ACHN (cell line): ENCODE data around the gene DSCAML1.

ENCODE experiments used
- DNase-seq: peaks from one replicate; pipeline ENCODE4 v3.0.0-alpha.2; 2015
- in situ Hi-C: cut with HindIII; loops from 2 replicates; pipeline ENCODE4 v1.10.0; 2017; ENCODE audit warnings: low sequenced_read_pairs, low pct_ligation_motif_present, low pct_unique_long_range_greater_than_20kb

Gene DSCAML1

GRCh38 chr11:117593065-117593464, 204.0 kb downstream of the DSCAML1 start:
- DNase-seq = no peak
- in situ Hi-C loops = no loop called here

DNA sequence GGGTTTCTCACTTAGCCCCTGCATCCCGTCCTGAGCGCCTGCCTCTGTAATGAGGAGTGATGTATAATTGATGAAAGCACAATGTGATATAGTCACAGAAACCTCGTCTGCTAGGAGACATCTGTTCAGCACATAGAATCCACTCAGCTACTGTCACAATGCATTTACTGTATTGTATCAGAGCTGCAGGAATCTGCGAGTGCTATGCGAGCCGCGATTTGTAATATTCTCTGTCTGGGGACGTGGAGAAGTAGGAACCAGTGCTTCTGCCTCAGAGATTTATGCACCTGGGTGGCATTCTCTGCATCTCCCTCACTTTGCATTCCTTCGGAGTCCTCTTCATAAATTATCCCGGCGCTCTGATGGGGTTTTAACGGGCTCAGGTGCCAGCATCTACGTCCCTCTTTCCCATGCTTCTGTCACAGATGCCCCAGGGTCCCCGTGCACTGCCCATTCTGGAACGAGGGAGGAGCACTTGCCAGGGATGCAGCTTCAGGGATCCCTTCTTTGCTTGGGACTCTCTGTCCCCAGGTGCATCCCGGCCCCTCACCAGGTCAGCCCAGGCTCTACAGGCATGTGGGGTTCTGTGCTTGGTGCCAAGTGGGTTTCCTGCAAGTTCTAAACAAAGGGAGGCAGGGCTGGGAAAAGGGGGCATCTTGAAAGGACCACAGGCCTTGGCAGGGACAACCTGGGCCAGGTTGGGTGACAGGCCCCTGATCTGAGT, 205.5 kb downstream of the DSCAML1 start:
- DNase-seq = no peak
- in situ Hi-C loops = no loop called here

DNA sequence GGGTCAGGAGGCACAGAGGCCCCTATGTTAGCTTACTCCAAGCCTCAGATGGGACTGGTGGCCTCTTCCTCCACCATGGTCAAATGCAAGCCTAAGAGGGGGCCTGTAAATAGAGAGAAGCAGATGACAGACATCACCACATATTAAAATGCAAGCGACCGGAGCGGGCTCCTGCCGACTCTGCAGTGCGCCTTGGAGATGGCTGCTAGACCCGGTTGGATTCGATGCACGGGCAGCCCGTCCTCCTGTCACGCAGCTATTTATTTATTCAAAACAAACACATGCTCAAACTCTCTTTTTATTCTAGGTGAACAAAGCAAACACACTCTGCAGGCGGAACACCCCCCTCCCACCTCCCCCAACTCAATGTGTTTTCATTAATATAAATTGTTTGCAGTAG, 208.0 kb downstream of the DSCAML1 start:
- in situ Hi-C loops = no loop called here
- DNase-seq = no peak

- DNase-seq = no peak
Observed at GRCh38 chr11:117588166-117588810, 208.7 kb downstream of the DSCAML1 start.

GRCh38 chr11:117587416-117587815, 209.6 kb downstream of the DSCAML1 start:
- DNase-seq = no peak
- in situ Hi-C loops = no loop called here

More at GRCh38 chr11:117588166-117588810, 208.7 kb downstream of the DSCAML1 start:
- in situ Hi-C loops = no loop called here

- in situ Hi-C loops = no loop called here
- no peak for DNase-seq
Observed at GRCh38 chr11:117586392-117586791, 210.6 kb downstream of the DSCAML1 start.

- DNase-seq = no peak
- in situ Hi-C loops = no loop called here
Observed at GRCh38 chr11:117585631-117586030, 211.4 kb downstream of the DSCAML1 start.

GRCh38 chr11:117584056-117584830, 212.8 kb downstream of the DSCAML1 start:
- in situ Hi-C loops = no loop called here
- DNase-seq = peak; percentile 55

- DNase-seq = peak; percentile 91
- in situ Hi-C loops = no loop called here
Observed at GRCh38 chr11:117583063-117583801, 213.8 kb downstream of the DSCAML1 start.

DNA sequence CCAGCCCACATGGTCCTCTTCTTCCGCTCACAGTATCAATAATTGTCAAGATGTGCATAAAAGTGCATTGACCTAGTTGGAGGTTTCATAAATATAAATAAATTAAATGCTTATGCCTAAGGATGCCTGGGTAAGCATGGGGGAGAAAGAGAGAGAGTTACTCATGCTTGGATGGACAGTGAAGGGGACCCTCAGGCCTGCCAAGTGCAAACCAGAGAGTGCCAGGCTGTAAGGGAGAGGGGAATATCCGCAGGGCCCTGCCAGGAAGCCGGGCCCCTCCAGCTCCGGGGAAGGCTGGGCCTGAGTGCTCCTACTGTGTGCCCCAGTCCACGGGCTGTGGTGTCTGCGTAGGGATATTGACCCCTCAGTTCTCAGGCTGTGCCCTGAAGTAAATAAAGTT, 214.6 kb downstream of the DSCAML1 start:
- in situ Hi-C loops = no loop called here
- no peak for DNase-seq

- in situ Hi-C loops = no loop called here
- no peak for DNase-seq
Observed at GRCh38 chr11:117580866-117581265, 216.2 kb downstream of the DSCAML1 start.

- DNase-seq = no peak
- in situ Hi-C loops = no loop called here
Observed at GRCh38 chr11:117579161-117579560, 217.9 kb downstream of the DSCAML1 start.

DNA sequence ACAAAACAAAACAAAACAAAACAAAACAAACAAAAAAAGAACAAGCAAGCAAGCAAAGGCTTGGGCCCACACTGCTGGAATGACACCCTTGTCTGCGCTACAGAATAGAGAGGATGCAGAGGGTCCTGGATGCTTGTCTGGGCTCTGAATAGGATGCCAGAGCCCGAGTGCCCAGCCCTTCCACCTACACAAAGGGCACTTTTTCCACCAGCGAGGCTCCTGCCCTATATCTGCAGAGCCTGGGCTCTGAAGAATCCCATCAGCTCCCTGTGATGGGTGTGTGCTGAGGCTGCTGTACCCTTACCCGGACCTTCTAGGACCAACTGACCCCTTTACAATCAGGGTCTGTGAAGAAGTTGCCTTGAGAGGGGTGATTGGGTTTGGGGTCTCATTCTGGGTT, 221.2 kb downstream of the DSCAML1 start:
- in situ Hi-C loops = no loop called here

GRCh38 chr11:117574551-117574950, 222.5 kb downstream of the DSCAML1 start:
- no peak for DNase-seq

More for the DNA sequence above, 221.2 kb downstream of the DSCAML1 start:
- DNase-seq = no peak

DNA sequence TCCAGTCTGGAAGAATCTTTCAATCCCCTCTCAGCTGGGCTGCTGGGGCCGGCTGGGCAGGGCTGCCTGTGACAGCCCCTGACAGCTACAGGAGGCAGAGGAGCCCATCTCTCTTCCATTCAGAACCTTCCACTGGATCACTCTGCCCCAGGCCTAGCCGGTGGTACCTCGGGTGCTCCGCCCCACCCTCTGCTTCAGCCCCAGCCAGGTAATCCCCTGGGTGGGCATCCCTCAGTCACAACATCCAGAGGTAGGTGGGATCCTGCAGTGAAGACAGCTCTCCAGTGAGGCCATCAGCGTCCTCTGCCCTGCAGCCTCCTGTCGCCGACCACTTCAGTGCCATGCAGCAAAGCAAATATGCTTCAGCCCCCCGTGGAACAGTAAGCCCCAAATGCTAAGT, 223.7 kb downstream of the DSCAML1 start:
- no peak for DNase-seq
- in situ Hi-C loops = no loop called here

More at GRCh38 chr11:117574551-117574950, 222.5 kb downstream of the DSCAML1 start:
- in situ Hi-C loops = no loop called here

- in situ Hi-C loops = no loop called here
Observed at GRCh38 chr11:117572671-117573070, 224.3 kb downstream of the DSCAML1 start.

GRCh38 chr11:117572129-117572528, 224.9 kb downstream of the DSCAML1 start:
- no peak for DNase-seq
- in situ Hi-C loops = no loop called here

More at GRCh38 chr11:117572671-117573070, 224.3 kb downstream of the DSCAML1 start:
- no peak for DNase-seq

DNA sequence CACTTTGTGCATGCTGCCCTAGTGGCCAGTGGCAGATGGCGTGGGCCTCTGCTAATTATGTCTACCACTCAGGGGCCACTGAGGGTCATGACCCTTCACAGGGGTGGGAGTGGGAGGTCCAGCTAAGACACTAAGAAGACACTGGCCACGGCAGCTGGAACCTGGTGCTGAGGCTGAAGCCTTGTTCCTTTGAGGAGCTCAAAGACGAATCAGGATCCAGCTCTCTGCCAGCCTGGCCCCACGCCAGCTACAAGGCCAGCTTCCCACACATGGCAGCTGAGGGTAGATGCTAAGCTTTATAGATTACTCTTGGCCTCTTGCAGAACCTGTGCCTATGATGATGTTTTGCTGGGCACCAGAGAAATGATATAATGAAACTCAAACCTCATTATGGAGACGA, 226.3 kb downstream of the DSCAML1 start:
- in situ Hi-C loops = no loop called here
- no peak for DNase-seq

DNA sequence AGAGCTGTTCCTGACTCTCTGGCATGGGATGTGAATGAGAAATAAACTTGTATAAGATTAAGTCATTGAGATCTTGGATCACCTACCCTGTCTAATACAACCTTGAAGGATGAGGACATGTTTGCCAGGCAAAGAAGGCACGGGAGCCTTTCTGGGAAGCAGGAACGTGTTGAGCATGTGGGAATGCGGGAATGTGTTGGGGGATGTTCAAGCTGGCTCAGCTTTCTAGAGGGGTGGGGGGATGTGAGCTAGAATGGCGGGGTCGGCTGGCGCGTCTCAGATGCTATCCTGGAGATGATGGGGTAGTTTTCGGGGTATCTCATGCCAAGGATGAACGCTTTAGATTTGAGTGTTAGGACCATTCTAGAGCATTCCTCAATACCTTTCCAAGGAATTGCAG, 227.1 kb downstream of the DSCAML1 start:
- DNase-seq = no peak
- in situ Hi-C loops = no loop called here
